ENCODE measurements around the gene CHAC2.
"Not testable (repeated sequence)": the region's sequence is repeated elsewhere in the genome, so short reads cannot be mapped to it uniquely, and the experiment has no call there.

CHAC2 gene

GRCh38 chr2:53767405-53768241 lies at the start of gene CHAC2:
CHAC2 (plus strand) TSS chr2:53767804; CDS start chr2:53767887, 83 bp downstream.
- peak; percentile 46 for DNase-seq

GRCh38 chr2:53720944-53721343 lies 46.7 kb upstream of the CHAC2 start:
- not testable (repeated sequence) for DNase-seq

GRCh38 chr2:53724536-53724935 lies 43.1 kb upstream of the CHAC2 start:
- no peak for DNase-seq

GRCh38 chr2:53725662-53726061 lies 41.9 kb upstream of the CHAC2 start:
- DNase-seq = no peak

GRCh38 chr2:53727921-53728320 lies 39.7 kb upstream of the CHAC2 start:
- no peak for DNase-seq

- DNase-seq = no peak
Observed at GRCh38 chr2:53729143-53729762, 38.4 kb upstream of the CHAC2 start.

GRCh38 chr2:53737091-53737490 lies 30.5 kb upstream of the CHAC2 start:
- DNase-seq = no peak

- DNase-seq = no peak
Observed at GRCh38 chr2:53739032-53739431, 28.6 kb upstream of the CHAC2 start.

- DNase-seq = no peak
Observed at GRCh38 chr2:53740170-53740569, 27.4 kb upstream of the CHAC2 start.

GRCh38 chr2:53744395-53745065 lies 23.1 kb upstream of the CHAC2 start:
- no peak for DNase-seq

GRCh38 chr2:53750041-53750768 lies 17.4 kb upstream of the CHAC2 start:
- DNase-seq = no peak

- DNase-seq = no peak
Observed at GRCh38 chr2:53751728-53752127, 15.9 kb upstream of the CHAC2 start.

GRCh38 chr2:53752385-53752784 lies 15.2 kb upstream of the CHAC2 start:
- DNase-seq = no peak

GRCh38 chr2:53753041-53753440 lies 14.6 kb upstream of the CHAC2 start:
- no peak for DNase-seq

GRCh38 chr2:53755121-53755520 lies 12.5 kb upstream of the CHAC2 start:
- DNase-seq = no peak

- no peak for DNase-seq
Observed at GRCh38 chr2:53756644-53757043, 11.0 kb upstream of the CHAC2 start.

GRCh38 chr2:53757206-53757605 lies 10.4 kb upstream of the CHAC2 start:
- not testable (repeated sequence) for DNase-seq

GRCh38 chr2:53765767-53766166 lies 1.8 kb upstream of the CHAC2 start:
- DNase-seq = no peak

GRCh38 chr2:53768242-53768542 lies 588 bp downstream of the CHAC2 start:
- no peak for DNase-seq

- no peak for DNase-seq
Observed at GRCh38 chr2:53769318-53769945, 1.8 kb downstream of the CHAC2 start.

- no peak for DNase-seq
Observed at GRCh38 chr2:53770264-53770663, 2.7 kb downstream of the CHAC2 start.

GRCh38 chr2:53777134-53777533 lies 9.5 kb downstream of the CHAC2 start:
- DNase-seq = no peak

Measured in NCI-H1048 (cell line).